Measurements from ENCODE around the gene PHLPP1.

PHLPP1 gene

GRCh38 chr18:62942578-62942977 lies 227.2 kb downstream of the PHLPP1 start:
- peaks cover 27% of the 10 kb centered on the region; the same call in 1 of the 2 replicates for H3K36me3 ChIP-seq (ENCODE audit: insufficient read depth, low read length)

GRCh38 chr18:62944454-62944853 lies 229.1 kb downstream of the PHLPP1 start:
- no peaks in the 10 kb centered on the region for H3K27me3 ChIP-seq (ENCODE audit: insufficient read depth, low read length, poor library complexity, severe bottlenecking)
- no peaks in the 10 kb centered on the region for H3K9me2 ChIP-seq (replicated peaks; ENCODE audit: low read depth, low read length)
- H4K20me1 ChIP-seq (ENCODE audit: insufficient read depth, low read length, poor library complexity, severe bottlenecking): no peaks in the 10 kb centered on the region
- no peak overlapping the region for H3K9ac ChIP-seq (ENCODE audit: low read depth, low read length, poor library complexity, severe bottlenecking)
- H3F3A ChIP-seq (ENCODE audit: low read depth): no peaks in the 10 kb centered on the region
- H3K4me3 ChIP-seq (ENCODE audit: low read length, poor library complexity, severe bottlenecking): no peak overlapping the region
- H3K79me2 ChIP-seq (ENCODE audit: insufficient read depth, low read length): no peaks in the 10 kb centered on the region
- H2AFZ ChIP-seq (ENCODE audit: low read length): no peak overlapping the region
- no peaks in the 10 kb centered on the region for H3K9me3 ChIP-seq (ENCODE audit: insufficient read depth, low read depth, low read length)
- TF ChIP-seq CTCF (conservative IDR thresholded peaks at IDR 0.05; ENCODE audit: low read length): peak; percentile 45
- no peak for TF ChIP-seq EZH2phosphoT487 (IDR thresholded peaks at IDR 0.05; ENCODE audit: borderline replicate concordance)
- H3K4me2 ChIP-seq (ENCODE audit: low read depth, low read length, poor library complexity, severe bottlenecking): no peak overlapping the region
- peaks cover 27% of the 10 kb centered on the region; the same call in 1 of the 2 replicates for H3K36me3 ChIP-seq (ENCODE audit: insufficient read depth, low read length)
- peaks cover 28% of the 10 kb centered on the region for H3K4me1 ChIP-seq (ENCODE audit: insufficient read depth, low read length, poor library complexity, severe bottlenecking)

More at GRCh38 chr18:62942578-62942977, 227.2 kb downstream of the PHLPP1 start:
- no peaks in the 10 kb centered on the region for H3K27me3 ChIP-seq (ENCODE audit: insufficient read depth, low read length, poor library complexity, severe bottlenecking)
- no peak overlapping the region for H3K9ac ChIP-seq (ENCODE audit: low read depth, low read length, poor library complexity, severe bottlenecking)
- no peak overlapping the region for H3K4me3 ChIP-seq (ENCODE audit: low read length, poor library complexity, severe bottlenecking)
- no peaks in the 10 kb centered on the region for H3F3A ChIP-seq (ENCODE audit: low read depth)
- no peaks in the 10 kb centered on the region for H4K20me1 ChIP-seq (ENCODE audit: insufficient read depth, low read length, poor library complexity, severe bottlenecking)
- no peak overlapping the region for H2AFZ ChIP-seq (ENCODE audit: low read length)
- TF ChIP-seq CTCF (conservative IDR thresholded peaks at IDR 0.05; ENCODE audit: low read length): no peak
- no peak for TF ChIP-seq EZH2phosphoT487 (IDR thresholded peaks at IDR 0.05; ENCODE audit: borderline replicate concordance)
- H3K9me2 ChIP-seq (replicated peaks; ENCODE audit: low read depth, low read length): no peaks in the 10 kb centered on the region
- H3K79me2 ChIP-seq (ENCODE audit: insufficient read depth, low read length): no peaks in the 10 kb centered on the region
- H3K4me2 ChIP-seq (ENCODE audit: low read depth, low read length, poor library complexity, severe bottlenecking): no peak overlapping the region
- no peaks in the 10 kb centered on the region for H3K9me3 ChIP-seq (ENCODE audit: insufficient read depth, low read depth, low read length)
- peaks cover 45% of the 10 kb centered on the region for H3K4me1 ChIP-seq (ENCODE audit: insufficient read depth, low read length, poor library complexity, severe bottlenecking)

GRCh38 chr18:62948788-62949187 lies 233.4 kb downstream of the PHLPP1 start:
- H3K4me3 ChIP-seq (ENCODE audit: low read length, poor library complexity, severe bottlenecking): no peak overlapping the region
- TF ChIP-seq EZH2phosphoT487 (IDR thresholded peaks at IDR 0.05; ENCODE audit: borderline replicate concordance): no peak
- no peak for TF ChIP-seq CTCF (conservative IDR thresholded peaks at IDR 0.05; ENCODE audit: low read length)
- no peaks in the 10 kb centered on the region for H3K9me3 ChIP-seq (ENCODE audit: insufficient read depth, low read depth, low read length)
- no peaks in the 10 kb centered on the region for H4K20me1 ChIP-seq (ENCODE audit: insufficient read depth, low read length, poor library complexity, severe bottlenecking)
- no peaks in the 10 kb centered on the region for H3K9me2 ChIP-seq (replicated peaks; ENCODE audit: low read depth, low read length)
- H3F3A ChIP-seq (ENCODE audit: low read depth): no peaks in the 10 kb centered on the region
- no peak overlapping the region for H3K4me2 ChIP-seq (ENCODE audit: low read depth, low read length, poor library complexity, severe bottlenecking)
- no peaks in the 10 kb centered on the region for H3K79me2 ChIP-seq (ENCODE audit: insufficient read depth, low read length)
- H3K9ac ChIP-seq (ENCODE audit: low read depth, low read length, poor library complexity, severe bottlenecking): no peak overlapping the region
- H3K27me3 ChIP-seq (ENCODE audit: insufficient read depth, low read length, poor library complexity, severe bottlenecking): no peaks in the 10 kb centered on the region
- H2AFZ ChIP-seq (ENCODE audit: low read length): no peak overlapping the region
- peaks cover 17% of the 10 kb centered on the region; the same call in 1 of the 2 replicates for H3K36me3 ChIP-seq (ENCODE audit: insufficient read depth, low read length)
- H3K4me1 ChIP-seq (ENCODE audit: insufficient read depth, low read length, poor library complexity, severe bottlenecking): peaks cover 38% of the 10 kb centered on the region
